DOHH2 (cell line): ENCODE results near the gene CCDC63.

Experiments used
- H3F3A ChIP-seq: fragments of 200-600 bp; sonication (generic), shearing (Covaris generic); 2 replicates; pipeline ENCODE4 v1.6.0; 2016; ENCODE audit warnings: antibody characterized with exemption, mild to moderate bottlenecking; ENCODE audit not compliant: control insufficient read depth, insufficient read depth
- H3K27ac ChIP-seq: fragments of 200-600 bp; sonication (generic); 2 replicates; pipeline ENCODE4 v1.5.1; 2014; ENCODE audit warnings: low read depth, mild to moderate bottlenecking, low read length, moderate library complexity
- H3K27me3 ChIP-seq: fragments of 200-600 bp; sonication (generic); 2 replicates; pipeline ENCODE4 v1.6.1; 2014; ENCODE audit warnings: mild to moderate bottlenecking, low read length, mixed read lengths; ENCODE audit not compliant: control insufficient read depth
- H3K36me3 ChIP-seq: fragments of 200-600 bp; sonication (generic); 2 replicates; pipeline ENCODE4 v1.6.1; 2014; ENCODE audit warnings: mild to moderate bottlenecking, low read length, moderate library complexity, mixed read lengths; ENCODE audit not compliant: control insufficient read depth
- H3K4me1 ChIP-seq: fragments of 200-600 bp; sonication (generic); 2 replicates; pipeline ENCODE4 v1.6.1; 2014; ENCODE audit warnings: mild to moderate bottlenecking, low read length, mixed read lengths; ENCODE audit not compliant: control insufficient read depth
- H3K4me2 ChIP-seq: fragments of 200-600 bp; sonication (generic); 2 replicates; pipeline ENCODE4 v1.6.0; 2014; ENCODE audit warnings: mild to moderate bottlenecking, low read length, moderate library complexity
- H3K4me3 ChIP-seq: fragments of 200-600 bp; sonication (generic); 2 replicates; pipeline ENCODE4 v1.5.1; 2014; ENCODE audit warnings: mild to moderate bottlenecking, low read length, mixed read lengths
- H3K79me2 ChIP-seq: fragments of 200-600 bp; sonication (generic); 2 replicates; pipeline ENCODE4 v1.6.1; 2014; ENCODE audit warnings: mild to moderate bottlenecking, low read length, mixed read lengths; ENCODE audit not compliant: control insufficient read depth
- H3K9me2 ChIP-seq: fragments of 200-600 bp; sonication (generic); replicated peaks from 2 replicates; pipeline ENCODE4 v1.6.1; 2014; ENCODE audit warnings: mild to moderate bottlenecking, low read length, mixed read lengths; ENCODE audit not compliant: control insufficient read depth
- H3K9me3 ChIP-seq: fragments of 200-600 bp; sonication (generic); 2 replicates; pipeline ENCODE4 v1.6.1; 2014; ENCODE audit warnings: antibody characterized with exemption, low read length, mixed read lengths; ENCODE audit not compliant: control insufficient read depth, insufficient read depth
- H4K20me1 ChIP-seq: fragments of 200-600 bp; sonication (generic); 2 replicates; pipeline ENCODE4 v1.6.0; 2014; ENCODE audit warnings: low read depth, mild to moderate bottlenecking, antibody characterized with exemption, low read length, moderate library complexity; ENCODE audit not compliant: control insufficient read depth, insufficient read depth
- CTCF ChIP-seq: fragments of 200-600 bp; sonication (generic); IDR thresholded peaks from one replicate; pipeline ENCODE4 v1.5.1; 2014; ENCODE audit warnings: antibody characterized with exemption, mild to moderate bottlenecking, low read depth, low read length; ENCODE audit not compliant: poor library complexity, severe bottlenecking
- EZH2phosphoT487 ChIP-seq: fragments of 200-600 bp; sonication (generic); IDR thresholded peaks from 2 replicates; pipeline ENCODE4 v1.6.1; 2017; ENCODE audit warnings: borderline replicate concordance, mild to moderate bottlenecking, antibody characterized with exemption, low read length, moderate library complexity, mixed read lengths

CCDC63 gene

GRCh38 chr12:110936367-110937103, 89.7 kb downstream of the CCDC63 start:
- Histone ChIP-seq H3K9me3 (no peaks in the 10 kb centered on the region), H3K4me1 (0 out of 2 replicates have a peak, but pooled peaks cover 3% of the 10 kb centered on the region), H3K36me3 (no peaks in the 10 kb centered on the region), H4K20me1 (no peaks in the 10 kb centered on the region), H3K79me2 (no peaks in the 10 kb centered on the region), H3F3A (no peaks in the 10 kb centered on the region), H3K4me3 (no peak overlapping the region), H3K4me2 (no peak overlapping the region), H3K27ac (no peak overlapping the region), H3K27me3 (no peaks in the 10 kb centered on the region), H3K9me2 (no peaks in the 10 kb centered on the region)
- TF ChIP-seq CTCF (no peak), EZH2phosphoT487 (no peak)

- TF ChIP-seq CTCF (peak; percentile 99), EZH2phosphoT487 (no peak)
- Histone ChIP-seq H3K9me3 (no peaks in the 10 kb centered on the region), H3F3A (no peaks in the 10 kb centered on the region), H3K4me2 (peak overlapping the region; percentile 34; the same call in 1 of the 2 replicates), H3K27ac (no peak overlapping the region), H3K4me3 (no peak overlapping the region), H3K79me2 (no peaks in the 10 kb centered on the region), H3K4me1 (0 out of 2 replicates have a peak, but pooled peaks cover 3% of the 10 kb centered on the region), H3K9me2 (no peaks in the 10 kb centered on the region), H3K27me3 (no peaks in the 10 kb centered on the region), H4K20me1 (no peaks in the 10 kb centered on the region), H3K36me3 (no peaks in the 10 kb centered on the region)
Measured at GRCh38 chr12:110937104-110937641, 90.4 kb downstream of the CCDC63 start.

- Histone ChIP-seq H3K79me2 (no peaks in the 10 kb centered on the region), H3K4me2 (no peak overlapping the region), H3K27ac (no peak overlapping the region), H3K9me3 (no peaks in the 10 kb centered on the region), H3K4me1 (0 out of 2 replicates have a peak, but pooled peaks cover 3% of the 10 kb centered on the region), H3K27me3 (no peaks in the 10 kb centered on the region), H3F3A (no peaks in the 10 kb centered on the region), H3K4me3 (no peak overlapping the region), H4K20me1 (no peaks in the 10 kb centered on the region), H3K36me3 (no peaks in the 10 kb centered on the region), H3K9me2 (no peaks in the 10 kb centered on the region)
- TF ChIP-seq EZH2phosphoT487 (no peak), CTCF (no peak)
Measured at GRCh38 chr12:110940296-110940695, 93.5 kb downstream of the CCDC63 start.
